Dermis blood vessel endothelial cell (primary cell): ENCODE data around the gene NFIX. TPM values are rescaled to one million over a fixed set of nuclear protein-coding genes. Genes with fewer than 3 reads are reported as not detected.

Experiments
- DNase-seq: peaks from one replicate; pipeline ENCODE4 v3.0.0; 2010
- total RNA-seq: library from RNA; depleted of rRNA; stranded (reverse); fragments of >200 nt; gene quantifications from 2 replicates; pipeline ENCODE4 v1.2.3, GENCODE V29; 2014

NFIX gene
- total RNA-seq, 1 donor from 2014 or later: 12.6 TPM

DNA sequence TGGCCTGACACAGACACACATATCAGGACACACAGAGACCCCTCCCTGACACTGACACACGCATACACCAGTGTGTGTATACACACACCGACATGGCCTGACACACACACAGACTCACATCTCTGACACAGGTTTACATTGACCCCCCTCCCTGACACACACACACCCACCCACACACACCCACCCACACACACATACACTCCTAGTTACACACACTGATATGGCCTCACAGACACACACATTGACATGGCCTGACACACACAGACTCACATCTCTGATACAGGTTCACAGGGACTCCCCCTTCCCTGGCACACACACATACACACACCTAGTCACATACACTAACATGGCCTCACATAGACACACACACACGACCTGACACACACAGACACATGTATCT lies 4.4 kb upstream of the NFIX start:
- no peak for DNase-seq

GRCh38 chr19:12991296-12991695 lies 4.0 kb upstream of the NFIX start:
- DNase-seq: no peak

DNA sequence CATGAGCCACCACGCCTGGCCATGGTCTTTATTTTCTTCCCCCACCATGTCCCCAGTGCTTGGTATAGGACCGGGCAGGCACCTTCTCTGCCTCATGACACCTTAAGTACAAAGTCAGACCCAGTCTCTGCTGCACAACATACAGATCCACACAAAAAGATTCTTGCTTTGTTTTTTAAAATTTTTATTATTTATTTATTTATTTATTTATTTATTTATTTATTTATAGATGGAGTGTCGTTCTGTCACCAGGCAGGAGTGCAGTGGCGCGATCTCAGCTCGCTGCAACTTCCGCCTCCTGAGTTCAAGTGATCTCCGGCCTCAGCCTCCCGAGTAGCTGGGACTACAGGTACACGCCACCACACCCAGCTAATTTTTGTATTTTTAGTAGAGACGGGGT lies 2.5 kb upstream of the NFIX start:
- no peak for DNase-seq

- no peak for DNase-seq
Observed at GRCh38 chr19:12993562-12993961, 1.7 kb upstream of the NFIX start.

- peak; percentile 42 for DNase-seq
Observed at GRCh38 chr19:12995596-12996405, 526 bp downstream of the NFIX start.

DNA sequence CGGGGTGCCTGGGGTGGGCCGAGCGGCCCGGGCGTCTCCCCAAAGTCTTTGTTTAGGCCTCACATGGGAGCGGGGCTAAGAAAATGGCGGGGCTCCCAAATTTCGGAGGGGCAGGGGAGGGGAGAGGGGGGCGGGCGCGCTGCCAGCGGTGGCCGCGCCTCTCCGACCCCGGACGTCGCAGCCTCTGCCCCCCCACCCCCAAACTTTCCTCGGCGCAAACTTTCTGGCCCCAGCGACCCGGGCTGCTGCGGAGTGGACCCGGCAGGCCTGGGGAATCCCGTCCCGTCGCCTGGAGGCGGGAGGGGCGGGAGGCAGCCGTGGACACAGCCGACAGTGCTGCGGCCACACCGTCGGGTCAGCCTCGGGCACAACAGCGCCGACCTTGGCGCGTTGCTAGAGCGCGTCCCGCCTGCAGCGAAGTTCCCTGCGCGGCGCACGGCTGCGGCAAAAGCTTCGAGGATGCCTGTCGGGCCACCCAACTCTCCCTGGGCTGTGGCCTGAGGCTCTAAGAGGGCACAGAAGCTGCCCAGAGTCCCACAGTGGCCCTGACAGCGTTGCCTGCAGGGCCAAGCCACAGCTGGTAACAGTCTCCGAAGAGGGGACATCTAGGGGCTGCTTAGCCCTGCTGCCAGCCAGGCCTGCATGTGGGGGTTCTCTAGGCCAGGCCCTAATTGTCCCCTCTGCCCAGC lies 1.3 kb downstream of the NFIX start:
- peak; percentile 43 for DNase-seq

DNA sequence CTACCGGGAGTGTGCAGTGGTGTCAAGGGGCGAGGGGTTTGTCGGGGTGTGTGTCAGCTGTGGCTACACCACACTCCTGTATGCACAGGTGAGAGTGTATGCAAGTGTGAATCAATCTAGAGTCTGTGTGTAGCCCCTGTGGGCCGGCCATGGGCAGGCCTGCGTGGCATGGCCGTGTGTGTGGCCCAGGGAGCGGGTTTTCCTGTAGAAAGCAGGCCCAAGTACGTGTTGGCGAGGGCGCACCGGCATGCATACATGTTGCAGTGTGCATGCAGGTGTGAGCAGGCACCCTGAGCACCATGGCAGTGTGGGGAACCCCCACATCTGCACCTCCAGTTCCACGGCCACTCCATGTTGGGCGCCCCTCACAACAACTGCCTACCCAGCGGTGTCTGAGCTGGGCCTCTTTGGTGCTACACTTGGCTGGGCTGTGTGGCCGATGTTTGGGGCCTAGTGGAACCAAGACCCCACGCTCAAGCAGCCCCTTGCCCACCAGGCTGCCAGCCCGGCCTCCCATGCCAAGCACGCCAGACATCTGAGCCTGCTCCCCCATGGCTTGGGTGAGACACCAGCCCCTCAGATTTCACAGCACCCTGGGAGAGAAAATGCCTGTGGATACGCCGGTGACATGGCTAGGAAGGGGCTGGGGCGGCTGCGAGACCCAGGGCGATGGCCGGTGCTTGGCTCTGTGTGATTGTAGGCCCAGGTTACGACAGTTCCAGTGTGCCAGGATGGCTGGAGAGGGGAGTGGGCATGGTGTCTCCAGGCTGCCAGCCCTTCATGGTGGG lies 2.1 kb downstream of the NFIX start:
- DNase-seq: no peak

- no peak for DNase-seq
Observed at GRCh38 chr19:12997967-12998940, 3.0 kb downstream of the NFIX start.

GRCh38 chr19:13001166-13001501 lies 5.9 kb downstream of the NFIX start:
- no peak for DNase-seq

DNA sequence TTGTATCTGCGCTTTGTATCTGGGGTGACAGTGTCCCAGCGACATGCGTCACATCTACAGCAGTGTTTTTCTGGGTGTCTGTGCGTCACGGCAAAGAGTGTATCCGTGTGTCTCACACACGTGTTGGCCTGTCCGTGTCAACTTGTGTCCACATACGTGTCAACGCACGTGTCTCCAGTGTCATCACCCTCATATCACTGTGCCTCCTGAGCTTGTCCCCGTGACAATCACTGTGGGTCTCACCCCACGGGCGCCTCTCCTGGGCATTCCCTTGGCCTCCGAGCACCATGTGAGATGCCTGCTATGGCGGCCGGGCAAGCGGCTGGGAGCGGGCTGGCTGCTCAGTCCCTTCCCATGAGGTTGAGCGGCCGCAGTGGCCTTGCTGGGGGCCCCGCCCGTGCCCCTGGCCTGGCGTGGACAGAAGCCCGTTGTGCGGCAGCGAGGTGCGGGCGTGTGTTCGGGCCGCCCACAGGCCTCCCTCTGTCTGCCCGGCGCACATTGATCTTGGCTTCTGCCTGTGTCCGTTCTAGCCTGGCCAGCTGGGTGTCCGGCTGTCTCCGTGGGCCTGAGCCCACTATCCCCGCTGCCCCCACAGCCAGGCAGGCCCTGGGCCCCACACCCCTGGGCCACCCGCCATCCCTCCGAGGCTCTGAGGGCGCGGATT lies 6.4 kb downstream of the NFIX start:
- no peak for DNase-seq

- no peak for DNase-seq
Observed at GRCh38 chr19:13002166-13002898, 7.1 kb downstream of the NFIX start.

DNA sequence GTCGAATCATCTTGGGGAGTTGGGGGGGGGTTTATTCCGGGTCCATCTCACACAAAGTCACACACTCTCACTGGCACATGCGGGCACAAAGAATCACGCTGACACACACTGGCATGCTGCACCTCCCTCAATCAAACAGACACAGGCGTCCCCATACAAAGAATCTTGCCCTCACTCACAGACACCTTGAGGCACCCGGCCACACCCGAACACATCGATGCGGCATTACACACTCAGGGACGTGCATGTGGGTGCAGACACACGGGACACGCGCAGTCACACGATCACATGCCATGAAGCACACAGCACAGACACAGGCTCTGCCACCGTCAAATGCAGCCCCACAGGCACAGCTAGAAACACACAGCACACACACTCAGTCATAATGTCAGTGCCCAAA lies 7.8 kb downstream of the NFIX start:
- no peak for DNase-seq

DNA sequence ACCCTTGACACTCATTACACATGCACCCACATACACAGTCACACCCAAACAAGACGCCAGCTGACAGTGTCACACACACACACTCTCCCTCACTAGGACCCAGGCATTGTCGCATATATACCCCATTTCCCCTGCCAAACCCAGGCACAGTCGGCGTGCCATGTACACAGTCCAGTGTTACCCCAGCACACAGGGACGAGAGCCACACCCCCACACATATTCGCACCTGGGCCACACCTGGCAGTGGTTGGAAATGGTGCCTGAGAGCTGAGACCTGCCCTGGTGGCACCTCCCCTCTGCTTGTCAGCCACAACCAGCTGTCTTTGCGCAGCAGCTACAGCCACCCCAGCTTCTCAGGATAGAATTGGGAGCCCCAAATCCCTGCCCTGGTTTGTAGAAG lies 9.0 kb downstream of the NFIX start:
- no peak for DNase-seq

GRCh38 chr19:13005253-13005652 lies 10.0 kb downstream of the NFIX start:
- no peak for DNase-seq

GRCh38 chr19:13005861-13006370 lies 10.6 kb downstream of the NFIX start:
- no peak for DNase-seq

DNA sequence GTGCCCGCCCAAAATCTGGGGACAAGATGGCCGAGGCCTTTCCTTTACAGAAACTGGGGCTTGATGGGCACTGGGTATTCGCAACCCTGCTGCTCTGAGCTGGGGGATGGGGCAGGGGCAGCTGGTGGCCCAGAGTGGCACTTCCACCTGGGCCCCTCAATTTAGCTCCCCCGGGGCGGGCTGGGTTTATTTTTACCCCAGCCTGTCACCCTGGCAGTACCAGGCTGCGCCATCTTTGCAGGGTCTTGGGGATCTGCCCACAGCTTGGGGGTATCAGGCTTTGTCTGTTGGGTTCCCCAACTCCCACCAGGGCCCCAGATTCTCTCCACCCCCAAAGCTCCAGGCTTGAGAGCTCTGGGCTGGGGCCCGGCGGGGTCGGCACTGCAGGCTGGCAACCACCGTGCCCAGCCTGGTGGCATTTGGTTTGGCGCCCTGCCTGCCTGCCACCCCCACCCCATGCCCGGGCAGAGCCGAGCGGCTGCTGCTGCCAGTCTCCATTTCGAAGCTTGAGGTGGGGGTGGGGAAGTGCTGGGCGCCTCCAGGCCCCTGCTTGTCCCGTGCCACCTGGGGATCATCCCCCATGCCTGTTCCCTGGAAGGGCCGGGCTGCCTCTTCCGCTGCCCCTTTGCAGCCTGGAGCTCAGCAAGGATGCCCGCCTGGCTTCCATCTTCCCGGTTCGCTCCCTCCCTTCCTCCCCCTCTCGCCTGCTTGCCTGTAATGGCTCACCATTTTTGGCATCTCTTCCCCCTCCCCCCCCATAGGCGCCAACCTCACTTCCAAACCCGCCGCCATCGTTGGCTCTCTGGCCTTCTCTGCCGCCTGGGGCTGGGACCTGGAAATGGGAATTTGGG lies 11.4 kb downstream of the NFIX start:
- no peak for DNase-seq

GRCh38 chr19:13007292-13008045 lies 12.2 kb downstream of the NFIX start:
- DNase-seq: no peak

- DNase-seq: no peak
Observed at GRCh38 chr19:13008926-13009787, 13.9 kb downstream of the NFIX start.
